HG02973 (cell line): ENCODE measurements around the gene INO80B.
"Not testable (repeated sequence)": the region's sequence is repeated elsewhere in the genome, so short reads cannot be mapped to it uniquely, and the experiment has no call there.

ENCODE experiments used
- ATAC-seq: cut with Tn5 transposase; IDR thresholded peaks from one replicate; pipeline ENCODE4 v1.9.1; 2021; ENCODE audit warnings: moderate library complexity; ENCODE audit not compliant: unreplicated experiment

Gene INO80B

DNA sequence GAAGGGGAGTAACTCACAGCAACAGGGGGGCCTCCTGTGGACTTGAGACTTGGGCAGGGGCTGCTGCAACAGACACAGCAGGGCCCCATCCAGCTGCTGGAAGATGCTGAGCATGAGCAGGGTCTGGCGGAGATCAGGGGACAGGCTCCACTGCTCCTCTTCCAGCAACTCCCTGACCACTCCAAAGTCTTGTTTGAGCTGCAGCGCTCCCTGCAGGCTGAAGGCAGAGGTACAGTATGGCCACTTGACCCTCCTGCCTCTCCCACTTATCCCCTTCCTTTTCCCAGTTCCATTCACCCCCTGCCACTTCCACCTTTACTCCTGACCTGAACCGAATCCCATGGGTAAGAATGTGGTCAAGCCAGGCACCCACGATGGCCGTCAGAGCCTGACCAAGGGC, 20.0 kb downstream of the INO80B start:
- no peak for ATAC-seq

DNA sequence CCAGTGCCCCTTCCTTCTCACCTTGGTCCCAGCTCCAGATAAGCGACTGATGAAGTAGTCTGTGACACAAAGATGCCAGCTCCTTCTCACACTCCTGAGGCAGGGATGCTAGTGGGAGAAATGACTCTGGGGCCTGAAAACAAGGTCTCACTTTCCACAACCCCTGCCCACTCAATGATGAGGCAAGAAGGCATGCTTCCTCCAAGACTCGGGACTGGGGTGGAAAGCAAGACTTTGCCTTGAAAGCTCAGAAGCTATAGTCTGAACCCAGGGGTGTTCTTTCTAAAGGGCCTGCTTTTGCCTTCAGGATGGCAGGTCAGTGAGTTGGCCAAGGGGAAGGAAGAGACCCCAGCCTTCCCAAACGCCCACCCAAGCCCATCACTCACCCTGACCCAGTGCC, 26.5 kb downstream of the INO80B start:
- no peak for ATAC-seq

DNA sequence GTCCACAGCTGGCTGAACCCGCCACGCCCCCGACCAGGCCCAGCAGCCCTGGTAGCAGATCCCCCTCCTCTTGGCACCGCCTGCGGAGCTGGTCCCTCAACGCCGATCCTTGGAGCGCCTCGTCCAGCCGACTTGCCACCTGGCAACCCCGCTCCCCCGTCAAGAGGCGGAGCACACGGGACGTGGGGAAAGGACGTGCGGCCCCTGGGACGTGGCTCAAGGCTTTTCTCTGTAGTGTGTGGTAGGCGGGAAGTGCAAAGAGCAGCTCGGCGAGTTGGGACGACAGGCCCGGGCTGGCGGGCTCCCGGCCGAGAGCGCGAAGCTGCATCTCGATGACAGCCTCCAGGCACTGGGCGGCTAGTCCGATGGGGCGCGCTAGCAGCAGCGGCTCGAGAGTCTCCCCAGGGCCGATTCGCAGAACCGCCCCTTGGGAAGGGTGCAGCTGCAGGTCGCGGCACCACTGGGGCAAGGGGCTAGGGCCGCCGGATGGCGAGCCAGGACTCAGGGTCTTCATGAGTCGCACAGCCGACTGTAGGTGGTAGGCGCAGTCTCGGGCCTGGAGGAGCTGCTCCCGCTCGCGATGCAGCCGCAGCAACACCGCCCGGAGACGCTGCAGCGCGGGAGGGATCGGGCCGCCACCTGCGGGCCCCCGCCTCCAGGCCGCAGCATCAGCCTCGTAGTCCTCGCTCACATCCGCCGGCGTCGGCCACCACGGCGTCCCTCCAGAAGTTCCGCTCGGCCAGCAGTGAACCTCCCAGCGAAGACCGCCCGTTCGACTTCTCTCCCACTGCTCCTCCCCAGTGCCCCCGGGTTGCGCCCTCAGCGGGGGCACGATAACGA, 27.3 kb downstream of the INO80B start:
- ATAC-seq: peak; percentile 31

DNA sequence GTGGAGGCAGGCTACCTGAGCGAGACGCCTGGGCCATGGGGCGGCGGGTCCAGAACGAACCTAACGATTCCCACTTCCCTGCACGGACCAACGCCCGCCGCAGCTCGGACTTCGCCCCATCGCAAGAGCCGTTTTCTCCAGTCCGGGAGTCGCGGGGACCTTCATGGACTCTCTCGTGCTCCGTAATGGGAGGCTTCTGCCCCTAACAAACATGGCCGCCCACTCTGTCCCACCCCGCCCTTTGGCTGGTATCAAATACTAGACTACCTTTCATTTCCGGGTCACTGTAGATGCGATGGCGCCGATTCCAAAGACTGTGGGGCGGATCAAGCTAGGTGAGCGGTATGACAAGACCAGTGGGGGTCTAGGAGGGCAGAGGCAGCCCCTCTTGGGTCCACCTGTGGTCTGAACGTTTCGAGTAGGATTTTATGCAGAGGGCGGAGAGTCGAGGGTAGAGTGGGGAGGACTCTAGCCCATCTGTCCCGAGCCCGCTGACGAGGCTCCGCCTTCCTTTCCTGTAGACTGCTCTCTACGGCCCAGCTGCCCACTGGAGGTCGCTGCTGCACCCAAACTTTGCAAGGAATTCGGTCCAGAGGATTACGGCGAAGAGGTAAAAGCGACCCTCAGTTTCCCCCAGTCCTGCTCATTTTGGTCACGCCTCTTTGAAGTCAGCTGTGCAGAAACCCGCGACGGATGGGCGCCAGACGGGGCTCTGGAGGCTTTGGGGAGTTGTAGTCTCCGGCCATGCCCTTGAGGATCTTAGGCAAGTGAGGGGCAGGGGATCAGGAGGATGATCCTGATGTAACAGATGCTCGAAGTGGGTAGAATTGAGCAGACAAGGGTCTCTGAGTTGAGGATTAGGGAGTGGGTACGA, 28.2 kb downstream of the INO80B start, which contains the start of the genes CCDC142 and TTC31:
TSS of gene CCDC142 (minus strand) at position 198 of the 874 bp plus-strand sequence. CDS start at position 37, 161 bp downstream.
TSS of gene TTC31 (plus strand) at position 281 of the 874 bp plus-strand sequence. CDS start at position 296, 15 bp downstream.
- ATAC-seq: peak; percentile 84

DNA sequence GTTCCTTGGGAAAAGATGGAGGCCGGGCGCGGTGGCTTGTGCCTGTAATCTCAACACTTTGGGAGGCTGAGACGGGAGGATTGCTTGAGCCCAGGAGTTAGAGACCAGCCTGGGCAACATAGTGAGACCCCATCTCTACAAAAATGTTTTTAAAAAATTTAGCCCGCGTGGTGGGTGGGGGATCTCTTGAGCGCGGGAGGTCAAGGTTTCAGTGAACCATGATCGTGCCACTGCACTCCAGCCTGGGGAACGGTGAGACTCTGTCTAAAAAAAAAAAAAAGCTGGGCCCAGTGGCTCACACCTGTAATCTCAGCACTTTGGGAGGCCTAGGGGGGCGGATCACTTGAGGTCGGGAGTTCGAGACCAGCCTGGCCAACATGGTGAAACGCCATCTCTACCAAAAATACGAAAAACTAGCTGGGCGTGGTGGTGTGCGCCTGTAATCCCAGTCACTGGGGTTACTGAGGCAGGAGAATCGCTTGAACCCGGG, 28.8 kb downstream of the INO80B start:
- not testable (repeated sequence) for ATAC-seq

DNA sequence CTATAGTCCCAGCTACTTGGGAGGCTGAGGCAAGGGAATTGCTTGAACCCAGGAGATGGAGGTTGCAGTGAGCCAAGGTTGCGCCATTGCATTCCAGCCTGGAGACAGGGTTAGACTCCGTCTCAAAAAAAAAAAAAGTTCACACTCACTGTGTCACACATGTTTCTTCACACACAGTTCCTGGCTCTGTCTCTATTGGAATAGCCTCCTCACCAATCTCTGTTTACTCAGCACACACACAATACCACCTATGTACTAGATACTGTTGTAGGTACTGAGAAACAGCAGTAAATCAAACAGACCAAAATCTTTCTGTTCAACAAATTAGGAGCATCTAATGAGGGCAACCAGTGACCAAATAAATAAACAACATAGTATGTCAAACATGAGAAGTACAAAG, 31.3 kb downstream of the INO80B start:
- ATAC-seq: no peak

DNA sequence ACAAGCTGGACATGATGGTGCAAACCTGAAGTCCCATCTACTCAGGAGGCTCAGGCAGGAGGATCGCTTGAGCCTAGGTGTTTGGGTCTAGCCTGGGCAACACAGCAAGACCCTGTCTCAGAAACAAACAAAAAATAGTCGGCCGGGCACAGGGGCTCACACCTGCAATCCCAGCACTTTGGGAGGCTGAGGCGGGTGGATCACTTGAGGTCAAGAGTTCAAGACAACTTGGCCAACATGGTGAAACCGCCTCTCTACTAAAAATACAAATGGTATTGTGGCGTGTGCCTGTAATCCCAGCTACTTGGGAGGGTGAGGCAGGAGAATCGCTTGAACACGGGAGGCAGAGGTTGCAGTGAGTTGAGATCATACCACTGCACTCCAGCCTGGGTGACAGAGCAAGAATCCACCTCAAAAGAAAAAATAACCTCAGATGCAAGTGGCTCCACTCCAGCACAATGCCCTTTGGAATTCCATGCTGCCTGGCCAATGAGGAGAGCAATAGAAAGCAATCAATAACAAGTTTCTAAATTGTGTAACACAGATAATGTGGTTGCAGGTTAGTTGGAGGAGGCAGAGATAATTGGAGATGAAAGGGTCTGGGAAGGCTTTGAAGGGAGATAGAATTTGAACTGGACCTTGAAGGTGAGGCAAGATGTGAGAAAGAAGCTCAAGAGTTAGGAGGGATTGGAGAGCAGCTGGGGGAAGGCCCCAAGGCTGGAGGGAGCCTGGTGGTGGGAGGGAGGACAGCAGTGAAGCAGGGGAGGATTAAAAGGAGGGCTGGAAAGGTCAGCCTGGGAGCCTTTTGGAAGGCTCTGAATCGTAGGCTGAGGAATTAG, 34.0 kb downstream of the INO80B start:
- ATAC-seq: no peak

DNA sequence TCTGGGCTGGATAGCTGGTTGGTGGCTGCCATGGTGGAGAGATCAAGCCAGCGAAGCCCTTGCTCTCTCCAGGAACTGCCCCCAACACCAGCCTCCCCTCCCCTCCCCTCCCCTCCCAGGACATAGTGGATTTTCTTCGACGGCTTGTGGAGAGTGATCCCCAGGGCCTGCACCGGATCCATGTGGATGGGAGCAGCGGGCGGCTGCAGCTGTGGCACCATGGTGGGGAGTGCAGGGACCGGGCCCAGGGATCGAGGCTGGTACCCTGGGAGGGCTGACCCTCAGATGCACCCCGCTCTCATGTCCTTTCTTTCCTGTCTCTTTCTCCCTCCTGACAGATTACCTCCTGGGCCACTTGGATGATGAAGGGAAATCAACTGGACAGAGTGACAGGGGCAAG, 35.0 kb downstream of the INO80B start:
- no peak for ATAC-seq

DNA sequence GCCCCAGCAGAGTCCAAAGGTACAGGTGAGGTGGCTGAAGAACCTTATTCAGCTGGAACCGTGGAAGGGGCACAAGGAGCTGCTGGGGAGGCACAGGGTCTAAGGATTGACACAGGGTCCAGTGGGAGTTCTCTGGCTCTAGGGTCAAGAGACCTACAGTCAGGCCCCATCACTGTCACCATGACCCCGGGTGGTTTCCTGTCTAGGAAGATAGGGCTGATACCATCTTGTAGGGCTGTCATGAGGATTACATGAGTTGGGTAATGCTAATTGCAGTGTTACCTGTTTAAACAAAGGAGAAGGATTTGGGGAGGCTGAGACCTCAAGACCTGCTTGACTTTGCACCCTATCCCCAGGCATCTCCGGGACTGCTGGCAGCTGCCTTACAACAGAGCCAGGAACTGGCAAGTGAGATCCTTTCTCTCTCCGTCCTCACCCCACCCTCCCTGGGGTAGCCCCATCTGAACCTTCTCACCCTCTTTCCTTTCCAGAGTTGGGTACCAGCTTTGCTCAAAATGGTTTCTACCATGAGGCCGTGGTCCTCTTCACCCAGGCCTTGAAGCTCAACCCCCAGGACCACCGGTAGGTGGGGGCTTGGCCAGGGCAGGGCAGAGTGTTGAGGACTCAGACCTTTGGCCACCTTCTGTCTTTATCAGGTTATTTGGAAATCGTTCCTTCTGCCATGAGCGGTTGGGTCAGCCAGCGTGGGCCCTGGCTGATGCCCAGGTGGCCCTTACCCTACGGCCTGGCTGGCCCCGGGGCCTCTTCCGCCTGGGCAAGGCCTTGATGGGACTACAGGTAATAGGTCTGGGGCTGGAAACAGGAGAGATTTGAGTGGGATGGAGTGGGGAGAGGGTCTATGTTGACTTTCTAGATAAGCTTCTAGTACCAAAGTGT, 37.0 kb downstream of the INO80B start:
- ATAC-seq: no peak

DNA sequence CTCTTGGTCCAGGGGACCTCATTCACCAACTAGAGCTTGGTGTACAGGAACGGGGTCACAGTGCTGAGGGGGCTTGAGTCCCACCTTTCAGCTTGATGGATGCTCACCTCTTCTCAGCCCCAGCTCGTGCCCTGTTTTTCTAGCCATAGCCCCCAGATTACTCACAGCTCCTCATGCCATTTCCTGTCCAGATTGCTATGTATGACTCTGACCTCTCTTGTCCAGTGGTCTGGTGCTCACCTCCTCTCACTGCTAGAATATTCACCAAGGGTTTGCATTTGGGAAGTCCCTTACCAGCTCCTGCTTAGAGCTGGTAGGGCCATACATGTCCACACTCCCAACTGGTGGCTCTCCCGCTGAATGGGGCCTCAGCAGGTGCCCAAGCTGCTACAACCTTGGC, 38.7 kb downstream of the INO80B start:
- ATAC-seq: no peak

DNA sequence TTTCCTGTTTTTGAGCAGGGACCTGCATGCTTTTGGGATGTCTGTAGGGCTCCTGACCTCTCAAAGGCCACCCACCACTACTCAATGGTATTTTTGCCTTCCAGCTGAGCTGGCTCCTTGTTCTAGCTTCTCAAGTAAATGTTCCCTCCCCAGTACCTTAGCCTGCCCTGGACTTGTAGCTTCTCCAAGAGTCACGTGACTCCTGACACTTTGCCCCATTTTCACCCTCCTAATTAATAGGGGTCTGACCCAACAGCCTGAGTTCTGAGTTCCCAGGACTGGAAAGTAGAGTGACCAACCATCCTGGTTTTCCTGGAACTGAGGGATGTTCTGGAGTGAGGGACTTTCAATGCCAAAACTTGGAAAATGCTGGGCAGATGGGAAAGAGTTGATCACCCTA, 40.6 kb downstream of the INO80B start:
- ATAC-seq: no peak

DNA sequence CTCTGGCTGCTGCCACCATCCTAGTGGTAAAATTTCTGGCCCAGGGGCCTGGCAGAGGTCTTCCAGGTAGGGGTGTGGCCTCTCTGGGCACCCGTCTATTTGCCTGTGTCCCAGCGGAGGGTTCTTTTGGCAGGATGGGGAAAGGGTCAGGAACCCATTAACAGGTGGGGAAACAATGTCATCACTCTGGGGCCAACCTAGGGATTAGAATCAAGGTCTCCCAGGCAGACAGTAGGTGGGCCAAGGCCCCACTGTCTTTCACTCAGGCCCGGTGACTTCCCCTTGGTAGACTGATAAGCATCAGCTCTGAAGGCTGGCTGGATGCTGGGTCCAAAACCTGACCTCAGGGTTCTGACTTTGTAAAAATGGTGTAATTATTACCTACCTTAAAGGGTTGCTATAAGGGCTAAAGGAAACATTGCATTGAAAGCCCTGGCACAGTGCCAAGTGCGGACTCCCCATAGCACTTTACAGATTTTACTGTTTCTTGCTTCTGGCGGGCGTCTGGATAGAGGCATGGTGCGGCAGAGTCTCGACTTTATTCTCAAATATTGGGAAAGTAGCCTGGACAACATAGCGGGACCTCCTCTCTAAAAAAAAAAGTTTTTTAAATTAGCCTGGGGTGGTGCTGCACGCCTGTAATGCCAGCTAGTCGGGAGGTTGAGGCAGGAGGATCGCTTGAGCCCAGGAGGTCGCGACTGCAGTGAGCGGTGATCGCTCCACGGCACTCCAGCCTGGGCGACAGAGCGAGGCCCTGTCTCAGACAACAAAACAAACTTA, 42.3 kb downstream of the INO80B start:
- ATAC-seq: no peak

DNA sequence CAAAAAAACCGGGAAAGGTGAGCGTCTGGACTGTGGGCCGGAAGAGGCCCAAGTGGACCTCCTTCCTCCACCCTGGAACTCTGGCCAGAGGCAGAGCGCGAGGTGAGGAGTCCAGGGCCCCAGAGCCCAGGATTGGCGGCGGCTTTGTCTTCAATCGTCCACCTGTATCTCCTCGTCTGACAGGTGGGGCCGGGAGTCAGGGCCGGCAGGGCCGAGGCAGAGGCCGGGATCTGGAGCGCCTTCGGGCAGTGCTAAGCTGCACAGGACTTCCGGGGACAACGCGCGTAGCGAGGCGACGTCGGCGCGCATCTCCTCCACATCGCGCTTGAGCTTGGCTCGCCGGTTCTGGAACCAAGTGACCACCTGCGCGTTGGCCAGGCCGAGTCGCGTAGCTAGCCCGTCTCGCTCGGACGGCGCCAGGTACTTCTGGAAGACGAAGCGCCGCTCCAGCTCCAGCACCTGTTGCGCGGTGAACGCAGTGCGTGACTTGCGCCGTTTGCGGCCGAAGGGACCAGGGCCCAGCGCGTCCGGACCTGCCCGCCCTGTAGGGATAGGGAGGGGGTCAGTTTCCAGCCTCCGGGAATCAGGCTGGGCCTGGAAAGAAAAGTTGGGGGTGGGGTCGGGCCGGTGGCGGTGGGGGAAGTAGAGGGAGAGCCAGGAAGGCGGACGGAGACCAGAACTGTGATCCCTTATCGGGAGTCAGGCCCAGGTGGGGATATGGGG, 43.1 kb downstream of the INO80B start:
- ATAC-seq: no peak

DNA sequence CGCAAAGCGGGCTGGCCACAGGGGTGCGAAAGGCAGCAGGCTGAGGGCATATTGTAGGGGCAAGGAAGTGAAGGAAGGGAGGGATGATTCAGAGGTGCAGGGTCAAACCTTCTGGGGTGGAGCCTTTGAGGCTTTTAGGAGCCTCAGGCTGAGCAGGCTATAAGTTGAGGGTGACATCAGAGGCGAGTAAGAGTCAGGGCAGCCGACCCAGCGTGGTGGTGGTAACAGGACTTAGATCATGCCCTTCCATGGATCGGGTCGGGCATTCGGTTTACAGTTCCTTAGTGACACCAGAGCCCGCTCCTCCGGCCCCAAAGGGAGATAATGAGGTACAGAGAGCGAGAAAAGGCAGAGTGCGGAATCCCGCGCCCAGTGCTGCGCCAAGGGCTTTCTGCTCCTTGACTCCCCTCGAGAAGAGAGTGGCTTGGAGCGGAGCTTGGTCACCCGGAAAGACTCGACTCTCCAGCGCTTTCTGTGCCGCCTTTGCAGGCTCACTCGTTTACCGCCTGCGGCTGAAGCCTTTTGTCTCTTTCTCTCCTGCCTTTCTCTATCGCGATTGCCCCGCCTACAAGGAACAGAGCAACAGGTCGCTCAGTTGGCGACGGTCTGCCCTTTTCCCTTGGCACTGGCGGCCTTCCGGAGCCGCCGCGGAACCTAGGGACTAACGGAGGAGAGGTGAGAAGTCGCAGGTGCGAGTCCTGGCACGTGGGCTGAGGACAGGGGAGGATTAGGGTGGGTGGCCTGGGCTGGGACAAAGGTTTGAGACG, 43.8 kb downstream of the INO80B start:
- no peak for ATAC-seq

DNA sequence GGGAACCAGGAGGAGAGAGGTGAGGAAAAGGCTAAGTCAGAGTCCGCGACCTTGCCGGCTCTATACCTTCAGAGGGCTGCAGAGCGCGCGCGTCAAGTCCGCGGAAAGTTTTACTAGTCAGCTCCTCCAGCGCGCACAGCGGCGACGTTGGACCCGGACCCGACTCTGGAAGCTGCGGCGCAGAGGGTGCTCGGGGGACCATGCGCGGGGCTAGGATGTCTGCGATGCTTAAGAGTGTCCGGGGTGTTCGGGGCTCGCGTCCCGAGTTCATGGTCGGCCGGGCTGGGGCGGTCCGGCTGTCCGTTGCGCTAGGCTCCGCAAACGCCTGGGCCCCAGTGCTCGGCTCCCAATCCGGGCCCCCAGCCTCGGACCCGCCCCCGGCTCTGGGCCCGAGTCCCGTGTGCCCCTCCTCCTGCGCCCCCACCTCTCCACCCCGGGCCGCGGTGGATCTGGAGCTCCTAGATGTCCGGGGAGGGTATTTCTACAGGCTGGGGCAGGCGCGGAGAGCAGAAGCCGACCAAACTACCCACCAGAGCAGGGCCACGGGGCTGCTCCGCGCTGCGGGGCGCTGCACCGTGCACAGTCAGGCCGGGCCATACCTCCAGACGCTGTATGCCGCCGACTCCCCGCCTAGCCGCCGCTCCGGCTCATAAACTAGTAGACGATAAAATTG, 44.5 kb downstream of the INO80B start, which contains the start of gene LBX2:
TSS of gene LBX2 (minus strand) at position 337 of the 673 bp plus-strand sequence. CDS start at position 271, 66 bp downstream.
- no peak for ATAC-seq

DNA sequence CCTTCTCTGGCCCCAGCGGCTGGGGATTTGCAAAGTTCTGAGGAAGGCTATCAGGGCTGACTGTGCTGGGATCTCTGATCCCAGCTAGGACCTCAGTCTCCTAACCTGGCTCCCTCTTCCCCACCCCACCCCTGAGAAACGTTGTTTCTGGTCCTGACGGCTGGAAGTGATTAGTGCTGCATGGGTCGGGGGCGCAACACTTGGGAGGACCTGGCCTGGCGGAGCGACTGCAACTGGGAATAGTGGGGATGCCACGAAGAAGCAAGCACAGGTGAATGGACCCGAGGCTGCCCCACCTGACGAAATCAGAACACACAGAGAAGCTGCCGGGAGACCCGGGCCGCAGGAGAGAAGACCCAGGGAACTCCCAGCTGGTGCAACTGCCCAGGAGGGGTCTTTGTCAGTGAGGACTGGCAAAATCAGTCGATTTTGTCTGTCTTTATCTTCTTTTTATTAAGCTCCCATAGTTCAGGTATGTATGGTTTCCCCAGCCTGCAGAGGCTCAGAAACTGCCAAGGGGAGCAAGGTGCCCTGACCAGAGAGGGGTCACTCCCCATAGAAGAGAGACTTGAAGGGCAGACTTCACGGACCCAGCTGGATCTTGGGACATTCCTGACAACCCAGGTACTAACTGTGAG, 45.2 kb downstream of the INO80B start:
- ATAC-seq: no peak
